Endothelial cell of umbilical vein (primary cell): Measurements from ENCODE around the gene GOLT1B. TPM values are rescaled to one million over a fixed set of nuclear protein-coding genes. Genes with fewer than 3 reads are reported as not detected.

Experiments used
- BruUV-seq: library from RNA; stranded (reverse); fragments of 400-500 nt; replicated peaks from 2 replicates; lab custom pipeline; 2021; lab: Mats Ljungman, UMichigan
- CTCF ChIA-PET: fragments of 300-600, 350-600 bp; sonication (Branson Sonifier 250); formaldehyde crosslinking; loops from one replicate; lab custom pipeline; 2021; ENCODE audit warnings: antibody characterized with exemption, inconsistent platforms; lab: Charles Lee
- POLR2A ChIA-PET: fragments of 300-600, 350-600 bp; sonication (Branson Sonifier 250); formaldehyde crosslinking; loops from one replicate; lab custom pipeline; 2021; ENCODE audit warnings: antibody characterized with exemption, inconsistent platforms; lab: Charles Lee
- DNase-seq: peaks from one replicate; pipeline ENCODE4 v3.0.0-alpha.2; 2011; ENCODE audit warnings: low read depth, low spot score
- FAIRE-seq: peaks from 2 replicates; lab custom pipeline; 2011; peaks lifted over from hg19 to GRCh38; lab: Jason Lieb, UNC
- H2AFZ ChIP-seq: 2 replicates; pipeline ENCODE4 v1.6.0; 2012; ENCODE audit warnings: low read depth, low read length, control low read depth, inconsistent platforms
- H3K27ac ChIP-seq: 2 replicates; pipeline ENCODE4 v1.5.1; 2011; ENCODE audit warnings: low read depth, mild to moderate bottlenecking, control low read depth, low read length, moderate library complexity; ENCODE audit not compliant: insufficient read depth
- H3K27me3 ChIP-seq, 2 experiments: 2 replicates each; pipeline versions ENCODE4 v1.6.0 to v1.6.1; 2011; ENCODE audit warnings: low read length in 2 of 2, mixed read lengths in 1 of 2; ENCODE audit not compliant: control insufficient read depth in 2 of 2, insufficient read depth in 2 of 2
- H3K36me3 ChIP-seq, 2 experiments: 2 replicates in 1 of 2; 3 replicates in 1 of 2; pipeline ENCODE4 v1.5.1; 2011; ENCODE audit warnings: low read length in 2 of 2, mild to moderate bottlenecking in 1 of 2, moderate library complexity in 1 of 2; ENCODE audit not compliant: control insufficient read depth in 2 of 2, insufficient read depth in 2 of 2; ENCODE audit errors: extremely low read depth in 1 of 2
- H3K4me1 ChIP-seq: 3 replicates; pipeline ENCODE4 v1.5.1; 2011; ENCODE audit warnings: mild to moderate bottlenecking, low read length; ENCODE audit not compliant: control insufficient read depth, insufficient read depth; ENCODE audit errors: extremely low read depth
- H3K4me2 ChIP-seq: 2 replicates; pipeline ENCODE4 v1.6.1; 2011; ENCODE audit warnings: low read length, control low read depth, mixed read lengths; ENCODE audit not compliant: insufficient read depth
- H3K4me3 ChIP-seq, 3 experiments: fragments of 200-600 bp in 1 of 3; sonication (generic), shearing (Covaris generic) in 1 of 3; replicated peaks in 1 of 3; 2 replicates each; pipeline ENCODE4 v1.5.1; 2011 to 2016; ENCODE audit warnings: control low read depth in 3 of 3, low read length in 3 of 3, mild to moderate bottlenecking in 2 of 3, inconsistent platforms in 1 of 3, low read depth in 1 of 3, moderate library complexity in 1 of 3; ENCODE audit not compliant: insufficient read depth in 1 of 3
- H3K79me2 ChIP-seq: 2 replicates; pipeline ENCODE4 v1.6.0; 2012; ENCODE audit warnings: low read length, inconsistent platforms; ENCODE audit not compliant: control insufficient read depth, insufficient read depth
- H3K9ac ChIP-seq: replicated peaks from 2 replicates; pipeline ENCODE3; 2011; ENCODE audit warnings: low read length, control low read depth; ENCODE audit not compliant: insufficient read depth; ENCODE audit errors: extremely low read depth
- H3K9me1 ChIP-seq: replicated peaks from 3 replicates; pipeline ENCODE4 v1.6.0; 2011; ENCODE audit warnings: mild to moderate bottlenecking, low read length; ENCODE audit not compliant: control insufficient read depth, insufficient read depth; ENCODE audit errors: extremely low read depth
- H3K9me3 ChIP-seq: replicated peaks from 2 replicates; pipeline ENCODE4 v1.5.1; 2012; ENCODE audit warnings: low read length, inconsistent platforms; ENCODE audit not compliant: control insufficient read depth, insufficient read depth
- H4K20me1 ChIP-seq: replicated peaks from 2 replicates; pipeline ENCODE3; 2011; ENCODE audit warnings: mild to moderate bottlenecking, low read length; ENCODE audit not compliant: control insufficient read depth, insufficient read depth; ENCODE audit errors: extremely low read depth
- CTCF ChIP-seq, 2 donors: IDR thresholded peaks; 1 replicate in 1 of 2; 2 replicates in 1 of 2; pipeline ENCODE4 v1.5.1; 2011; ENCODE audit warnings: low read length in 2 of 2, mild to moderate bottlenecking in 2 of 2, moderate library complexity in 2 of 2, control low read depth in 1 of 2, inconsistent platforms in 1 of 2, low read depth in 1 of 2; ENCODE audit not compliant: insufficient read depth in 1 of 2; ENCODE audit errors: extremely low read depth in 1 of 2
- MYC ChIP-seq: IDR thresholded peaks from one replicate; pipeline ENCODE4 v1.6.1; 2011; ENCODE audit warnings: mild to moderate bottlenecking, low read depth, low read length
- POLR2A ChIP-seq: IDR thresholded peaks from 2 replicates; pipeline ENCODE4 v1.6.1; 2012; ENCODE audit warnings: low read depth, mild to moderate bottlenecking, control low read depth, low read length
- dilution Hi-C: fragments of 300-500 bp; cut with MboI; formaldehyde crosslinking; loops from one replicate; pipeline ENCODE4 v1.15.0; 2019; ENCODE audit warnings: low sequenced_read_pairs; ENCODE audit not compliant: extremely low pct_ligation_motif_present
- intact Hi-C: fragments of 100-400 bp; cut with micrococcal nuclease; formaldehyde crosslinking; loops from one replicate; pipeline ENCODE4 v1.10.0; 2022
- polyA plus RNA-seq, 4 experiments: library from polyadenylated mRNA; depleted of rRNA in 3 of 4; stranded (reverse) in 3 of 4; unstranded in 1 of 4; fragments of >200 nt; gene quantifications; 2 replicates each; pipeline versions ENCODE4 v1.2.1 to v1.2.3, GENCODE V29; 2011 to 2012; ENCODE audit warnings: missing spikeins in 1 of 4
- total RNA-seq: library from RNA; stranded (reverse); gene quantifications from 2 replicates; pipeline ENCODE4 v1.2.3, GENCODE V29; 2021

Gene GOLT1B
- total and polyA plus RNA-seq, 2 donors (not counting 3 experiments of a cell fraction or from before 2014, with no cell fraction given), result 21.9 to 50.5 TPM

- intact Hi-C loops (no loop called here), dilution Hi-C loops (no loop called here)
- no peak for TF ChIP-seq CTCF (IDR thresholded peaks at IDR 0.05; ENCODE audit: extremely low read depth in 1 of 2, insufficient read depth in 1 of 2, low read depth in 1 of 2, low read length in 2 of 2)
- TF ChIP-seq MYC, result no peak
- TF ChIP-seq POLR2A, result no peak
- no peak for FAIRE-seq
- Histone ChIP-seq H3K4me2 (peak overlapping the region; percentile 88), H3K4me3 (peak overlapping the region in 1 of 3 experiments; percentile 1), H3K9me3 (no peaks in the 10 kb centered on the region), H3K9me1 (no peaks in the 10 kb centered on the region), H3K27ac (no peak overlapping the region), H3K36me3 (no peaks in the 10 kb centered on the region), H2AFZ (peak overlapping the region; percentile 99), H3K27me3 (peaks cover 12 to 36% of the 10 kb centered on the region in 2 experiments), H4K20me1 (no peaks in the 10 kb centered on the region), H3K4me1 (peaks cover 12% of the 10 kb centered on the region), H3K9ac (no peak overlapping the region), H3K79me2 (no peaks in the 10 kb centered on the region)
- ChIA-PET POLR2A (no interaction called here), CTCF (interaction anchor here (3.5 kb wide), 1 partner anchor 154 kb away, joined by 14 read pairs; no protein-coding TSS in a partner anchor)
- BruUV-seq, result no TSS peak
- peak; percentile 4 for DNase-seq
Observed at GRCh38 chr12:21526721-21527345, 25.2 kb downstream of the GOLT1B start.

GRCh38 chr12:21527451-21528180 lies 26.0 kb downstream of the GOLT1B start:
- no peaks in the 10 kb centered on the region for H3K9me1 ChIP-seq
- POLR2A ChIA-PET, result no interaction called here
- no peaks in the 10 kb centered on the region for H3K9me3 ChIP-seq
- H3K4me3 ChIP-seq, result peak overlapping the region; percentile 50 to 75 (median 74)
- peak overlapping the region; percentile 88 for H3K4me2 ChIP-seq
- intact Hi-C loops, result no loop called here
- H3K27me3 ChIP-seq, result peaks cover 12 to 39% of the 10 kb centered on the region in 2 experiments
- DNase-seq (peak; percentile 36), FAIRE-seq (peak; percentile 47)
- H2AFZ ChIP-seq, result peak overlapping the region; percentile 99
- CTCF ChIA-PET, result interaction anchor here (1.1 to 3.5 kb wide), 2 partner anchors 153 to 279 kb away, joined by 5 to 14 read pairs; no protein-coding TSS in a partner anchor
- TF ChIP-seq CTCF (IDR thresholded peaks at IDR 0.05; ENCODE audit: extremely low read depth in 1 of 2, insufficient read depth in 1 of 2, low read depth in 1 of 2, low read length in 2 of 2) (no peak), POLR2A (no peak)
- H3K4me1 ChIP-seq, result peaks cover 12% of the 10 kb centered on the region
- H3K36me3 ChIP-seq, result no peaks in the 10 kb centered on the region
- no peaks in the 10 kb centered on the region for H4K20me1 ChIP-seq
- no peak overlapping the region for H3K27ac ChIP-seq
- dilution Hi-C loops, result no loop called here
- BruUV-seq, result no TSS peak
- H3K9ac ChIP-seq, result peak overlapping the region; percentile 22
- H3K79me2 ChIP-seq, result no peaks in the 10 kb centered on the region
